IMR-90 (cell line): ENCODE measurements around the gene IRAK1.

Experiments used
- POLR2A ChIP-seq: IDR thresholded peaks from 2 replicates; pipeline ENCODE4 v1.6.1; 2012; ENCODE audit warnings: mild to moderate bottlenecking, low read depth, low read length
- RAD21 ChIP-seq: IDR thresholded peaks from 2 replicates; pipeline ENCODE4 v1.6.1; 2012; ENCODE audit warnings: low read length, improper control_type of control experiment
- TF ChIP-seq, protein P1 (sequence below): conservative IDR thresholded peaks from 2 replicates; pipeline ENCODE4 v1.5.1; 2012; ENCODE audit warnings: mild to moderate bottlenecking, low read depth, low read length, improper control_type of control experiment

DNA sequence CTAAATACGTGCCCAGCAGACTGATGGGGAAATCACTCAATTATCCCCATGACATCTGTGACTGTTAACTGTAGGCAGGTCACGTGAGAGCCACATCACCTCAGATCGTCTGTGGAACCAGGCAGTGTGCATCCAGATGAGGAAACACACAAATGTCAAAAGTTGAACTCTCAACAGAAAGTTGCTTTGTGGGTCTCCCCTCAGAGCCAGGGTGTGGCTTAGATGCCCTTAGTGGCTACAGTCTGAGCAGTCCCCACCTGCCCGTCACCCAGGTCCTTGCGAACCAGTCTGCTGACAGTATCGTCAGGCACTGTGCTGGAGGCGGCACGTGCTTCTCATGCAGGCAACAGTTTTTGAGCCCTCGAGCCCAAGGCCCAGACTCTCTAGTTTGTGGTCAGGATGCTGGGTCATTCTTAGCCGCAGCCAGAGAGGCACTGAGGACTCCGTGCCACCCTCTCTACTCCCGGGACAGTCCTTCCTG is 36.3 kb downstream of the IRAK1 start:
- TF ChIP-seq, protein P1, sequence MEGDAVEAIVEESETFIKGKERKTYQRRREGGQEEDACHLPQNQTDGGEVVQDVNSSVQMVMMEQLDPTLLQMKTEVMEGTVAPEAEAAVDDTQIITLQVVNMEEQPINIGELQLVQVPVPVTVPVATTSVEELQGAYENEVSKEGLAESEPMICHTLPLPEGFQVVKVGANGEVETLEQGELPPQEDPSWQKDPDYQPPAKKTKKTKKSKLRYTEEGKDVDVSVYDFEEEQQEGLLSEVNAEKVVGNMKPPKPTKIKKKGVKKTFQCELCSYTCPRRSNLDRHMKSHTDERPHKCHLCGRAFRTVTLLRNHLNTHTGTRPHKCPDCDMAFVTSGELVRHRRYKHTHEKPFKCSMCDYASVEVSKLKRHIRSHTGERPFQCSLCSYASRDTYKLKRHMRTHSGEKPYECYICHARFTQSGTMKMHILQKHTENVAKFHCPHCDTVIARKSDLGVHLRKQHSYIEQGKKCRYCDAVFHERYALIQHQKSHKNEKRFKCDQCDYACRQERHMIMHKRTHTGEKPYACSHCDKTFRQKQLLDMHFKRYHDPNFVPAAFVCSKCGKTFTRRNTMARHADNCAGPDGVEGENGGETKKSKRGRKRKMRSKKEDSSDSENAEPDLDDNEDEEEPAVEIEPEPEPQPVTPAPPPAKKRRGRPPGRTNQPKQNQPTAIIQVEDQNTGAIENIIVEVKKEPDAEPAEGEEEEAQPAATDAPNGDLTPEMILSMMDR: no peak
- TF ChIP-seq POLR2A (no peak), RAD21 (no peak)
